ENCODE data around the gene STX1A. TPM values are rescaled to one million over a fixed set of nuclear protein-coding genes. Genes with fewer than 3 reads are reported as not detected.

Gene STX1A
- 1.1 TPM for polyA plus RNA-seq (2012; ENCODE audit: low read depth, missing spikeins)

DNA sequence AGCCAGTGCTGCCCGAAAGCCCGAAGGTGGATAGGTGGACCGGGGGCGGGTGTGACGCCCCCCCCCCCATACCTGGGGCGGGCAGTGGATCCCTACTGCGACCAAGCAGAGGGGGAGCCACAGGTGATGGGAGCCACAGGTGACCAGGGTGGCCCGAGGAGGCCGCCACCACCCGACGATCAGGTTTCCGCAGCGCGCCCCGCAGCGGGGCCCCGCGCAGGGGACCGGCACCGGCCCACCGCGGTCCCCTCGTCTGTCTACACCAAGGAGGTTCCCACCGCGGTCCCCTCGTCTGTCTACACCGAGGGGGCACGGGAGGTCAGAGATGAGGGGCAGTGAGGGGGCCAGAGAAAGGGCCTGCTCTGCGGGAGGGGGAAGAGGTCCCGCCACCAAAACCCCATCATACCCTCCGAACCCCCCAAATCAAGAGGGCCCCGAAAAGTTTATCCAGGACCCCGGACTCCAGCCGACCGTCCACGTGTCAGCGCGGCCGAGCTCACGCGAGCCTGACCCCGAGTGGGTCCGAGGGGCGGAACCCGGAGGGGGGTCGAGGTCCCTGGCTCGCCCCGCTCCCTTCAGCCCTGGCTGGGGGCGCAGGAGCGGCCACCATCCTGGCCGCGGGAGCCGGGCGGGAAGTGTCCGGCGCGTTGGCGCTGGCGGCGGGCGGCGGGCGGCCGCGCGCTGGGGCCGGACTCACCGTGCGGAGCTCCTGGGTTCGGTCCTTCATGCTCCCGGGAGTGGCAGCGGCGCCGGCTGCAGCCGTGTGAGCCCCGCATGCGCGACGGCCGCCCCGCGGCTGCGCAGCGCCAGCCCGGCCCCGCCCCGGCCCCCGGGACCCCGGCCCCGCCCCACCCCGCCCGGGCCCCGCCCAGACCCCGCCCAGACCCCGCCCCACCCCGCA, at the start of gene STX1A:
Gene STX1A (minus strand): TSS at position 765 of the 901 bp plus-strand sequence. CDS start 38 bp downstream, at position 727.
- TF ChIP-seq POLR2AphosphoS5 (IDR thresholded peaks at IDR 0.05; ENCODE audit: low read depth, low read length) (no peak), TAF1 (IDR thresholded peaks at IDR 0.05; ENCODE audit: low read depth, low read length) (no peak), PAX5 (IDR thresholded peaks at IDR 0.05; ENCODE audit: insufficient read depth, low read length, severe bottlenecking) (no peak), SPI1 (IDR thresholded peaks at IDR 0.05; ENCODE audit: low read depth, low read length) (no peak), POU2F2 (IDR thresholded peaks at IDR 0.05; ENCODE audit: low read depth, low read length) (no peak), POLR2A (IDR thresholded peaks at IDR 0.05; ENCODE audit: low read depth, low read length) (no peak)
- DNase-seq (ENCODE audit: insufficient read length, low spot score) (peak; percentile 89), FAIRE-seq (peak; percentile 31)

DNA sequence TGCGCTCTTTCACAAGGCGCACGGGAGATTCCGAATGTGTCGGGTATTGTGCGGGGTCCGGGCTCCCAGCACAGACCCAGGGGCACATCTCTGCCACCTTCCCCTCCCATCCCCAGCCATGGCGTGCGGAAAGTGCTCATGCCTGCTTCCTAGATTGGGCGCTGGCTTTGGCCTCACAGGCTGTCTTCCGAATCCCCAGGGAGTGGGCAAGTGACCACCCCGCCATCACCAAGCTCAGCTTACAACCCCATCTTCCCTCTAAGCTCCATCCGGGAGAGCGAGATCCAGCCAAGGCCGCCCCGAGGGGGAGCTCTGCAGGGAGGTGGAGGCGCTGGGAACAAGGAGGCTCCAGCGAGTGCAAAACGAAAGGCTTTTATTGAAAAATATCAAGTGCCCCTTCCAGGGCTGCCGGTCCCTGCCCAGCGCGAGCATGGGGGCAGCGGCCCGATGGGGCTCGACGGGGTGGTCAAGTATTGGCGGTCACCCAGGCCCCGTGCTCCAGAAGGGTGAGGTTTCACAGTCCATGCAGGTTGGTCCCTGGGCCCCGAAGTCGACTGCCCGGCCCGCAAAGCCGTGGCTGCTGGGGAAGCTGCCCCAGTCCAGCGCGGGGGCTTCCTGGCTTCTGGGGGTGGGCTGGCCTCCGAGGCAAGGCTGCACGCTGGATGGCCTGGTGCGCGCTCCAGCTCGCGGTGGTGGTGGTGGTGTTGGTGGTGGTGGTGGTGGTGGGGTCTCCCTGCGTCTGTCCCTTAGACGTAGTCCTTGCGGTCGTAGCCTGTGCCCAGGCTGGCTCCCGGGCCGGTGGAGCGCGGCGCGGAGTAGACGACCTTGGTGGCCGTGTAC, 49.4 kb upstream of the STX1A start:
- FAIRE-seq, result no peak
- no peak for TF ChIP-seq PAX5 (IDR thresholded peaks at IDR 0.05; ENCODE audit: insufficient read depth, low read length, severe bottlenecking)
- no peak for TF ChIP-seq POLR2AphosphoS5 (IDR thresholded peaks at IDR 0.05; ENCODE audit: low read depth, low read length)
- TF ChIP-seq TAF1 (IDR thresholded peaks at IDR 0.05; ENCODE audit: low read depth, low read length), result no peak
- no peak for TF ChIP-seq SPI1 (IDR thresholded peaks at IDR 0.05; ENCODE audit: low read depth, low read length)
- no peak for TF ChIP-seq POLR2A (IDR thresholded peaks at IDR 0.05; ENCODE audit: low read depth, low read length)
- no peak for TF ChIP-seq POU2F2 (IDR thresholded peaks at IDR 0.05; ENCODE audit: low read depth, low read length)
- no peak for DNase-seq (ENCODE audit: insufficient read length, low spot score)

DNA sequence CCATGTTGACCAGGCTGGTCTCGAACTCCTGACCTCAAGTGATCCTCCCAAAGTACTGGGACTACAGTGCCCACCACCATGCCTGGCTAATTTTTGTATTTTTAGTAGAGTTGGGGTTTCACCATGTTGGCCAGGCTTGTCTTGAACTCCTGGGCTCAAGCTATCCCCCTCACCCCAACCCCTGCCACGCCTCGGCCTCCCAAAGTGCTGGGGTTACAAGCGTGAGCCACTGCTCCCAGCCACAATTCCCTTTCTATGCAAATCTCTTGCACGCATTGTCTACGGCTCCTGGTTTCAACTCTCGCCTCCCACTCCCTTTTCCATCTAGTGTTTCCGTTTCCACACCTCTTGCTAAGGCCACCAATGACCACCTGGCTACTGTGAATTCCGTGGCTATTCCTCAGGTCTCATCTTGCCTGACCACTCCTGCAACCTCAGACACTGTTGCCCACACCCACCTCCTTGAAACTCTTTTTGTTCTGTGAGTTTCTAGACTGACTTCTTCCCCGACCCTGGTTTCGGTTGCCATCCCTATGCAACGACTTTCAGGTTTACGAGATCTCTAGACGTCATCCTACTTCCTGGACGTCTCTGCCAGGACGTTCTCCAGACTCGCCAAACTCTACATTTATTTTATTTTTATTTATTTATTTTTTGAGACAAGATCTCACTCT, 47.2 kb upstream of the STX1A start:
- DNase-seq (ENCODE audit: insufficient read length, low spot score) (no peak), FAIRE-seq (no peak)
- TF ChIP-seq POU2F2 (IDR thresholded peaks at IDR 0.05; ENCODE audit: low read depth, low read length) (no peak), POLR2A (IDR thresholded peaks at IDR 0.05; ENCODE audit: low read depth, low read length) (no peak), PAX5 (IDR thresholded peaks at IDR 0.05; ENCODE audit: insufficient read depth, low read length, severe bottlenecking) (no peak), TAF1 (IDR thresholded peaks at IDR 0.05; ENCODE audit: low read depth, low read length) (no peak), SPI1 (IDR thresholded peaks at IDR 0.05; ENCODE audit: low read depth, low read length) (no peak), POLR2AphosphoS5 (IDR thresholded peaks at IDR 0.05; ENCODE audit: low read depth, low read length) (no peak)

DNA sequence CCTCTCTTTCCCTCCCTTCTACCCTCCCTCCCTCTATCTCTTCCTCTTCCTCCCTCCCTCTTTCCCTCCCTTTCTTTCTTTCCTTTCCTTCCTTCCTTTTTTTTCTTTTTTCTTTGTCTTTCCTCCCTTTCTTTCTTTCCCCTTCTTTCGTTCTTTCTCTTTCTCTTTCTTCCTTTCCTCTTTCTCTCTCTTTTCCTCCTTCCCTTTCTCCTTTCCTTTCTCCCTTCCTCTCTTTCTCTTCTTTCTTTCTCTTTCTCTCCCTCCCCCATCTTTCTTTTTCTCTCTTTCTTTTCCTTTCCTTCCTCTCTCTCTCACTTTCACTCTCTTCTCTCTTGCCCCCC, 43.2 kb upstream of the STX1A start:
- TF ChIP-seq TAF1 (IDR thresholded peaks at IDR 0.05; ENCODE audit: low read depth, low read length) (no peak), POU2F2 (IDR thresholded peaks at IDR 0.05; ENCODE audit: low read depth, low read length) (no peak), POLR2A (IDR thresholded peaks at IDR 0.05; ENCODE audit: low read depth, low read length) (no peak), PAX5 (IDR thresholded peaks at IDR 0.05; ENCODE audit: insufficient read depth, low read length, severe bottlenecking) (no peak), POLR2AphosphoS5 (IDR thresholded peaks at IDR 0.05; ENCODE audit: low read depth, low read length) (no peak)
- no peak for DNase-seq (ENCODE audit: insufficient read length, low spot score)
- no peak for FAIRE-seq

DNA sequence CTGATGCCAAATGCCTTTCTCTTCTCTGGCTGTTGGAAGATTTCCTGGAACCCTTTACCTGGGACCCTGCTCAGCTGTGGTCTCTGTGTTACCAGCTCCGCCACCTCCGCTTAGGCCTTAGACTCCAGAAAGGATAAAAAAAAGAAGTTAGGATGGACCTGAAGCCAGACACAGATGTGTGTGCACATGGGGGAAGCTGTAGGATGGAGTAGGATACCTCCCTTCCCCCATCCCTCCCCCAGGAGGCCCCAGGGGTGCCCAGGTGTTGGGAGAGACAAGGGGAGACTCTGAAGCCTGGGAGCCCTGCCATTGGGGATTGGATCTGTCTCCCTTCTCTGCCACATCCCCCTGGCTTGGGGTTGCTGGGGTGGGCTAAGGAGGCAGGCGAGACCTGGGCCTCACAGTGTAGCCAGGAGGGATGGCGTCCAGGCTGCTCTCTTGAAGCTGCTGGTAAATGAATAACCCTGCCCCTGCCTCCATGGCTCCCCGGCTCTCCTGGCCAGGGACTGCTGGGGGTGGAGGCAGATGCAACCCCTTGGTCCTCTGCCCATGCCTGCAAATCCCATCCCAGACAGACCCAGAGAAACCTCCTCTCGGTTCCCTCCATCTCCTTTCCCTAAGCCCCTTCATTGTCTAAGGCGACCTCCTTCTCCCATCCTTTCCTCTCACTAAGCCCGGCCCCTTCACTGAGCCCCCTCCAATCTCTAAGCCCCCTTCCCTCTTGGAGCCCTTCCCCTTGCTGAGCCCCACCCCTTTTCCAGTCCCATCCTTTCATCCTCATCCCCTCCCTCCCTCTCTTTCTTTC, 42.6 kb upstream of the STX1A start:
- DNase-seq (ENCODE audit: insufficient read length, low spot score), result no peak
- FAIRE-seq, result no peak

DNA sequence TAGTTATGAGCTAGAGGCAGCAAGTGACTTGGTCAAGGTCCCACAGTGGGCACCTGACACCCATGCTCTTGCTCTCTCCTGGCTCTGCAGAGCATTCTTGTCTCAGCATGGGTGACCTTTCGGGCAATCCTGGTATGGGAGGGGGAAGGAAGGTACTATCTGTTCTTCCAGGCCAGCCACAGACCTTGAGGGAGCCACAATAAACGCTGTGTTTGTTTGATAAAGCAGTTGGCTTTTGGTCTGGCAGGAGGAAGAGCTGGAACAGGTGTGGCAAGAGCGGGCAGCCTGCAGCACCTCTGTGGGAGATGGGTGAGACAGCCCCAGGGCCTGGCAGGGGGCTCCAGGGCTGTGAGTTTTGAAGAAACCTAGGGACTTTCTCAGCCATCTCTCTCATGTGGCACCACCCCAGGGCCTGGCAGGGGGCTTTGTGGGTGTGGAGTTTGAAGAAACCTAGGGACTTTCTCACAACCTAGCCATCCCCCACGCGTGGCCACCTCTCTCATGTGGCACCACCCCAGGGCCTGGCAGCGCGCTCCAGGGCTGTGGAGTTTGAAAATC, 39.2 kb upstream of the STX1A start:
- no peak for TF ChIP-seq PAX5 (IDR thresholded peaks at IDR 0.05; ENCODE audit: insufficient read depth, low read length, severe bottlenecking)
- no peak for TF ChIP-seq TAF1 (IDR thresholded peaks at IDR 0.05; ENCODE audit: low read depth, low read length)
- TF ChIP-seq POLR2AphosphoS5 (IDR thresholded peaks at IDR 0.05; ENCODE audit: low read depth, low read length), result no peak
- TF ChIP-seq POU2F2 (IDR thresholded peaks at IDR 0.05; ENCODE audit: low read depth, low read length), result no peak
- TF ChIP-seq POLR2A (IDR thresholded peaks at IDR 0.05; ENCODE audit: low read depth, low read length), result no peak
- TF ChIP-seq SPI1 (IDR thresholded peaks at IDR 0.05; ENCODE audit: low read depth, low read length), result no peak
- FAIRE-seq, result no peak

More for the DNA sequence above, 42.6 kb upstream of the STX1A start:
- no peak for TF ChIP-seq TAF1 (IDR thresholded peaks at IDR 0.05; ENCODE audit: low read depth, low read length)
- TF ChIP-seq POLR2AphosphoS5 (IDR thresholded peaks at IDR 0.05; ENCODE audit: low read depth, low read length), result no peak

DNA sequence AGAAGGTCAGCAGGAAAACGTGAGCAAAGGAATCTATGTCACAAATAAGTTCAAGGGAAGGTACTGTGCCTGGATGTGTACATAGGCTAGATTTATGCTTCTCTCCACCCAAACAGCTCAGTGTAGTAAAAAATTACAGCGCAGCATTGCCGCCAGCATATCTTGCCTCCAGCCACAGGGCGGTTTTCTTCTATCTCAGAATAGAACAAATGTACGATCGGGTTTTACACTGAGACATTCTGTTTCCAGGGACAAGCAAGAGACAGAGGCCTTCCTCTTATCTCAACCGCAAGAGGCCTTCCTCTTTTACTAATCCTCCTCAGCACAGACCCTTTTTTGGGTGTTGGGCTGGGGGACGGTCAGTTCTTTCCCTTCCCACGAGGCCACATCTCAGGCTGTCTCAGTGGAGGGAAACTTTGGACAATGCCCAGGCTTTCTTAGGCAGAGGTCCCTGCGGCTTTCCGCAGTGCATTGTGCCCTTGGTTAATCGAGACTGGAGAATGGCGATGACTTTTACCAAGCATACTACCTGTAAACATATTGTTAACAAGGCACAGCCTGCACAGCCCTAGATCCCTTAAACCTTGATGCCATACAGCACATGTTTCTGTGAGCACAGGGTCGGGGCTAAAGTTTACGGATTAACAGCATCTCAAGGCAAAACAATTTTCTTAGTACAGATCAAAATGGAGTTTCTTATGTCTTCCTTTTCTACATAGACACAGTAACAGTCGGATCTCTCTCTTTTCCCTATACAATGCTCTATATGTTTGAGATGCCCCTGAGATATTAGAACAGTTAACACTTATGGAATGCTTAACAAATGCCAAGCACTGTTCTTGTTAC, 30.7 kb upstream of the STX1A start:
- no peak for FAIRE-seq
- no peak for DNase-seq (ENCODE audit: insufficient read length, low spot score)
- TF ChIP-seq POLR2A (IDR thresholded peaks at IDR 0.05; ENCODE audit: low read depth, low read length) (no peak), POU2F2 (IDR thresholded peaks at IDR 0.05; ENCODE audit: low read depth, low read length) (no peak), PAX5 (IDR thresholded peaks at IDR 0.05; ENCODE audit: insufficient read depth, low read length, severe bottlenecking) (no peak), TAF1 (IDR thresholded peaks at IDR 0.05; ENCODE audit: low read depth, low read length) (no peak), SPI1 (IDR thresholded peaks at IDR 0.05; ENCODE audit: low read depth, low read length) (no peak), POLR2AphosphoS5 (IDR thresholded peaks at IDR 0.05; ENCODE audit: low read depth, low read length) (no peak)

More for the DNA sequence above, 39.2 kb upstream of the STX1A start:
- DNase-seq (ENCODE audit: insufficient read length, low spot score), result no peak
